Activated naive CD4-positive, alpha-beta T cell treated with anti-CD3 and anti-CD28 coated beads, Interleukin-2, amount 50 U/mL, for 72 hours (primary cell): ENCODE measurements around the gene EMC8. TPM values are rescaled to one million over a fixed set of nuclear protein-coding genes. Genes with fewer than 3 reads are reported as not detected.

ENCODE experiments used
- ATAC-seq, 2 donors: fragments of 150-1000 bp; cut with Tn5 transposase; 2 replicates each; pipeline ENCODE4 v1.10.0; 2021; ENCODE audit warnings: mild to moderate bottlenecking in 2 of 2, moderate library complexity in 2 of 2
- DNase-seq, 2 donors: peaks; one replicate each; pipeline ENCODE4 v3.0.0; 2021 to 2022; ENCODE audit warnings: low spot score in 2 of 2
- H3K27ac Mint-ChIP-seq, 2 donors: one replicate each; pipeline ENCODE4 v1.8.0; 2022; ENCODE audit warnings: mild to moderate bottlenecking in 2 of 2, mixed read lengths in 2 of 2
- H3K36me3 Mint-ChIP-seq, 2 donors: one replicate each; pipeline ENCODE4 v1.8.0; 2022; ENCODE audit warnings: mixed read lengths in 2 of 2
- H3K9me3 Mint-ChIP-seq, 2 donors: one replicate each; pipeline ENCODE4 v1.8.0; 2022; ENCODE audit warnings: mixed read lengths in 2 of 2
- total RNA-seq, 2 donors: library from RNA; stranded (reverse); gene quantifications; one replicate each; pipeline ENCODE4 v1.2.3, GENCODE V29; 2022

EMC8 gene
- total RNA-seq, 2 donors from 2014 or later = 31.0 to 38.6 TPM

DNA sequence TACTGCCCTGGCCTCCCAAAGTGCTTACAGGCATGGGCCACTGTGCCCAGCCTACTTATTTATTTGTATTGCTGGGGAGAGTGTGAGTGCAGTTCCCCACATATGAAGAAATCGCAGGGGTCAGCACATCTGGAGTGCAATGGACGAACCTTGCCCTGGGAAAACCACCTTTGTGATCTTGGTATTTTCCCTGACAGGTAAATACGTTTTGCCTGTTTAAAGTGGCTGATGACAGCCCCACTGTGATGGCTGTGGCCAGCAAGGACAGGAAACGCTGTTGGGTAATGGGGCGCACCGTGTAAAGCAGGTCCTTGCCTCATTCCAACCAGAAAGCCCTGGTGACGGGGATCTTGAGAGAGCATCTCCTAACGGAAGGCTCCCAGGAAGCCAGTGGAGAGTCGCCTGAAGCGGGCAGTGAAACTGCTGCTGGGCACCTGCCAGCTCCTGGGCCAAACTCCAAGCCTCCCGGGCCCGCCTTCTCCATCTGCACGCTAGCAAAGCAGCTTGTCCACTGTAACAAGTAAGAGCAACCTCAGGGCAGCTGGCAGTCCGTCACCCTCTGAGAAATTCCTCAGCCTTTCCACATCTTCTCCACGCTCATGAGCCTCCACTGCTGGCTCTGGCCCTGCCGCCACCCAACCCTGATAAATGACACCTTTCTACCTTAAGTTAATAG, 17.5 kb downstream of the EMC8 start:
- Mint-ChIP-seq H3K36me3 (peaks cover 0 to 8% of the 10 kb centered on the region in 2 donors), H3K27ac (peak overlapping the region; percentile 1 to 7), H3K9me3 (no peaks in the 10 kb centered on the region)
- DNase-seq = no peak
- no peak for ATAC-seq

DNA sequence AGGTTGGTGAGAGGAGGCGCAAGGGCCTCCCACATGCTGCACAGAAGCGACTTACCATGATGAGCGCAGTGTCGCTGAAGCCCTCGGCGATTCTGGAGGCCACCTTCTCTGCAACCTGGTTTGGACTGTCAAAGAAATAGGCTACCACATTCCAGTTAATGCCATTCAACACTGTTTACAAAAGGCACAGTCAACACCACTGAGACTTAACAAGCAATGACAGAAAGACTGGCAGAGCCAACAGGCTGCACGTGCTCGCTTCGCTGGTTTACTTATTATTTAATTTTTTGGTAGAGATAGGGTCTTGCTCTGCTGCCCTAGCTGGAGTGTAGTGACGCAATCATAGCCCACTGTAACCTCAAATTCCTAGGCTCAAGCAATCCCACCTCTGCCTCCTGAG, 18.2 kb downstream of the EMC8 start:
- ATAC-seq (no peak), DNase-seq (no peak)
- Mint-ChIP-seq H3K27ac (no peak overlapping the region), H3K9me3 (no peaks in the 10 kb centered on the region), H3K36me3 (peaks cover 0 to 8% of the 10 kb centered on the region in 2 donors)

DNA sequence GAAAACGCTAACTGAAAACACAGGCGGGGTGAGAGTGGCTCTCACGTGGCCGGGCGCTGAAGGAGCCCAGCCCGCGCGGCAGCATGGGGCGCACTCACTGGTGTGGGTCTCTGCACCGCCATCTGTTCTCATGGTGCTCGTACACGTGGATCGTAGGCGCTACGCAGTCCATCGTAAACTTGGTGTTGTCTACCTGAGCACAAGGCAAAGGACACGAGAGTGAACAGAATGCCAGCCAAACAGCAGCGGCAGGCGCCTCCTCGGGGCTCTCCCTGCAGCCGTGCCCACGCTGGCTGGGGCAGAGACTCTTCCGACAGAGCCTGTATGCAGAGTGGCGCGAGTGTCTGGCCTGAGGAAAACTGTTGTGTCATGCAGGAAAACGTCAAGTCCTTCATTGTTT, 19.1 kb downstream of the EMC8 start:
- DNase-seq = no peak
- Mint-ChIP-seq H3K27ac (peak overlapping the region in 1 of 2 donors; percentile 58), H3K9me3 (no peaks in the 10 kb centered on the region), H3K36me3 (peaks cover 0 to 8% of the 10 kb centered on the region in 2 donors)
- no peak for ATAC-seq

DNA sequence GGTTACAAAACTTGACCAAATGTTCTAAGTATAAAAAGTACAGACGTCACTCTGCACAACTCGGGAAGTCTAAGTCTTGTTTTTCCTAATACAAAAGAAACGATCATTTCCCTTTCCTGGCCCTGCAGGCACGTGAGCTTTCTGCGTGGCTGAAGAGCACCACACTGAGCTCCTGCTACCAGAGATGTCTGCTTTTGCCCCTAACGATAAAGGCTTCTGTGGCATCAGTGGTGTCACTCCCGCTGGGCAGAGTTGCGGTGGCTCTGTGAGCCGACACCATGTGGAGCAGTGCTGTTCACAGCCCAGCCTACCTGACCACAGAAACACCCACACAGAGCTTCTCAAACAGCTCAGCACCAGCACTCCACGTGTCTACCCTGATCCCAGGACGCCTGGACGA, 20.5 kb downstream of the EMC8 start:
- no peak for DNase-seq
- peak overlapping the region in 1 of 2 donors; percentile 65 for H3K27ac Mint-ChIP-seq

DNA sequence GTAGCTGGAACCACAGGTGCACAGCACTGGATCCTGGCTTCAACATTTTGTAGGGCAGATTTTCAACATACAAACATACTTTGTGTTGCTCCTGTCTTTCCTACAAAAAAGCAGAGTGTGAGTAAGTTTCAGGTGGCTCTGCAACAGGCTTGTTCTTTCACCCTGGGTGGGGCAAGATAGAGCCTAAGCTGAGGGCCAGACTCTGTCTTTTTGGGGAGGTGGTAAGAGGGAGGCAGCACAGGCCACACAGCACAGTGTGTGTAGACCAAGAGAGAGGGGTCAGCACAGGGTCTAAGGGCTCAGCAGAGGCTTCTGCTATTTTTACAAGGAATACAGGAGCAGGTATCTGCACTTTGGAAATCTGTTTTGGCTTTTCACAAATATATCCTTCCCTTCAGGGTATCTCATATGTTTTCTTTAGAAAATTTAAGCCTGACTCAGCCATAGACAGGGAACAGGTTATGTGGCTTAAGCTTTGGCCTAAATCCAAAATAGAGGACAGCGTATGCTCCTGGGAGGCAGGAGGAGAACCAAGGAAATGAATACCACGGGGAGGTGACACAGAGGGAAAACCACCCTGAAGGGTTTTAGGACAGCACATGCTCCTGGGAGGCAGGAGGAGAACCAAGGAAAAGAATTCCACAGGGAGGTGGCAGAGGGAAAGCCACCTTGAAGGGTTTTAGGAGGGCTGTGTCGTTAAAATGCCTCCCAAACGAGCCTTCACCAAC, 21.6 kb downstream of the EMC8 start:
- Mint-ChIP-seq H3K36me3 (peaks cover 0 to 8% of the 10 kb centered on the region in 2 donors), H3K27ac (peak overlapping the region; percentile 30 to 36)
- ATAC-seq = no peak

More for the DNA sequence above, 20.5 kb downstream of the EMC8 start:
- no peaks in the 10 kb centered on the region for H3K9me3 Mint-ChIP-seq
- ATAC-seq = peak; percentile 53 to 67
- H3K36me3 Mint-ChIP-seq = peaks cover 0 to 8% of the 10 kb centered on the region in 2 donors

DNA sequence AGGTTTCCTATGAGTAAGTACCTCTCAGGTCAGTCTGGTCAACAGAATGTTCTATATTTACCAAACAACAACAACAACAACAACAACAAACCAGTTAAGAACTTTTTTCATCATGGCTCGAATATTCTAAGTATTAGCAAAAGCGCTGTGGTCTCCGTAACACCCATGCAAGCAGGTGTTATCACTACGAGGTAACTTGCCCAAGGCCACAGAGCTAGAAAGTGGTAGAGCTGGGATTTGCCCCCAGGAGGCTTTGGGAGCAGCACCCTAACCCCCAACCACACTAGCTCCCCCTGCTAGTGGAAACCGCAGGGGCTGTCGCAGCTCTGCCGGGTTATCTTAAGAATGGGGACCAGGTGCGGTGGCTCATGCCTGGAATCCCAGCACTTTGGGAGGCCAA, 24.5 kb downstream of the EMC8 start:
- H3K9me3 Mint-ChIP-seq = no peaks in the 10 kb centered on the region
- no peak for DNase-seq
- peaks cover 0 to 4% of the 10 kb centered on the region in 2 donors for H3K36me3 Mint-ChIP-seq
- no peak for ATAC-seq
- H3K27ac Mint-ChIP-seq = no peak overlapping the region

More for the DNA sequence above, 21.6 kb downstream of the EMC8 start:
- no peak for DNase-seq
- H3K9me3 Mint-ChIP-seq = no peaks in the 10 kb centered on the region

DNA sequence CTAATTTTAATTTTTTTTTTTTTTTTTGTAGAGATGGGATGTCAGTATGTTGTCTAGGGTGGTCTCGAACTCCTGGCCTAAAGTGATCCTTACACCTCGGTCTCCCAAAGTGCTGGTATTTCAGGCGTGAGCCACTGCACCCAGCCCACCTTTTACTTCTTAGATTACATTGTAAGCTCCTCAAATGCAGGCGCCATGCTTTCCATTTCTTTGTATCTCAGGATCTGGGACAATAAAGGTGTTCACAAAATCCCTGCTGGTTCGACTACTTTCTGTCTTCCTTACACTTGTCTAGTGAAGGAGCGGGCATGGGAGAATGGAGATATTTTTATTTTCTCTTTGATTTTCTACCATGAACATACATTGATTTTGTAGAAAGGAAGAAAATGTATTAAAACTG, 25.2 kb downstream of the EMC8 start:
- Mint-ChIP-seq H3K27ac (no peak overlapping the region), H3K36me3 (no peaks in the 10 kb centered on the region), H3K9me3 (no peaks in the 10 kb centered on the region)
- DNase-seq (no peak), ATAC-seq (no peak)

DNA sequence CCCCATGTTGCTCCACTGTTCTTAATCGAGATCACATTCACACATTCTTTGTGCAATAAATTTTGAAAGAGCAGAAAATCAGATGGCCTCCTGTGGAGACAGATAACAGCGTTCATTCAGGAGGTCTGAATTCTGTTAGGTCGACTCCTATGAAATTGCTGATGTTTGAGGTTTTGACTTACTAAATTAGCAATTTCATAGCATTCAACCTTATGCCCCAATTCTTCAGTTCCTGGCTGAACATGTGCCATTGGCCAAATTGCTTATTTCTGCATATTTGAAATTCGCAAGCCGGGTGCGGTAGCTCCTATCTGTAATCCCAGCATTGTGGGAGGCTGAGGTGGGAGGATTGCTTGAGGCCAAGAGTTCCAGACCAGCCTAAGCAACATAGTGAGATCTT, 26.3 kb downstream of the EMC8 start:
- DNase-seq (no peak), ATAC-seq (no peak)
- Mint-ChIP-seq H3K27ac (no peak overlapping the region), H3K36me3 (no peaks in the 10 kb centered on the region), H3K9me3 (no peaks in the 10 kb centered on the region)

DNA sequence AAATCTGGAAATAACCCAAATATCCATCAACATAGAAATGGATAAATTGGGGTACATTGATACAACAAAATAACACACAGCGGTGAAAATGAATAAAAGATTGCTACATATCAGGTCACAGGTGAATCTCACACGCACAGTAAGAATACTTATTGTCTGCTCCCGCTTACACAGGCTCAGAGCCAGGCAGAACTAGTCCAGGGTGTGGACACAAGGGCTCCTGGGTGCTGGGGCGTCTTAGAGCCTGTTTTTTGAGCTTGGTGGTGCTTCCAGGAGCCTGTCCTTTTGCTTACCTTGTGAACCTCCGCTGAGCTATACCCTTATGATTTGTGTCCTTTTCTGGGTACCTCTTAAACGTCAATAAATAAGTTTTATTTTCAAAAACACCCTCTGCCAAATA, 28.6 kb downstream of the EMC8 start:
- DNase-seq (no peak), ATAC-seq (no peak)
- Mint-ChIP-seq H3K36me3 (no peaks in the 10 kb centered on the region), H3K9me3 (no peaks in the 10 kb centered on the region), H3K27ac (no peak overlapping the region)

DNA sequence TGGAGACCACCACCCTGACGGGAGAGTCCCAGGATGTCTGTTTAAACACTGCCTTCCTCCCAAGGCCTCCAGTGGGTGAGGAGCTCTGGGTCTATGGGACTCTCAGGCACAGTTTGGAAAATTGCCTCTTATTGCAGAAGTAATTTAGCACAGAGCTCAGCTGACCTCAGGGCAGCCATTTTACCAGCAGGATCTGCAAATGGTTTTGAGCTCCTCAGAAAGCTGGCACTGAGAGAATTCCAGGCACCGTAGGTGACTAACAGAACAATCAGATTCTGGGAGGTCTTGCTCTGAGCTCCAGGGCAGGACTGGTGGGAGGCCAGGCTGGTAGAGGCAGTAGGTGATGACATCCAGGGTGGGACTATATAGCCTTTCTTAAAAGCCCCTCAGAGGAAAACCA, 31.1 kb downstream of the EMC8 start:
- DNase-seq (no peak), ATAC-seq (no peak)
- no peak overlapping the region for H3K27ac Mint-ChIP-seq
- no peaks in the 10 kb centered on the region for H3K36me3 Mint-ChIP-seq
- H3K9me3 Mint-ChIP-seq = no peaks in the 10 kb centered on the region

DNA sequence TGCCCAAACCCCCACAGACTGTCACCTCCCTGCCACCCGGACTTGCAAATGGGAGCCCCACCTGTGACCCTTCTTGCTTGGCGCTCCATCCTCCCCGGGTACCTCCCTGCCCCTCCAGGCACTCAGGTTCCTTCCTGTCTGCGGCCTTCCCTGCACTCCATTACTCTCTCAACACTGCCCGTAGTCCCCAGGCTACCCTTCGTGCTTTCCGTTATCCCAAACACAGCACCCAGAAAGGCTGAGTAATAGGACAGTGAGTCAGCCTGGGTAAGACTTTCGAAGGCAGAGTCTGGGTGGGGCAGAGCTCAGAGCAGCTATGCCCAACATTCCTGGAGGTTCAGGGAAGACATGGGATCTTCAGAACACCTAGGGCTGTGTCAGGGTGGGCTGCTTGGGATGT, 31.8 kb downstream of the EMC8 start:
- no peak for ATAC-seq
- H3K27ac Mint-ChIP-seq = peak overlapping the region in 1 of 2 donors; percentile 82
- no peaks in the 10 kb centered on the region for H3K9me3 Mint-ChIP-seq
- H3K36me3 Mint-ChIP-seq = no peaks in the 10 kb centered on the region
- no peak for DNase-seq

DNA sequence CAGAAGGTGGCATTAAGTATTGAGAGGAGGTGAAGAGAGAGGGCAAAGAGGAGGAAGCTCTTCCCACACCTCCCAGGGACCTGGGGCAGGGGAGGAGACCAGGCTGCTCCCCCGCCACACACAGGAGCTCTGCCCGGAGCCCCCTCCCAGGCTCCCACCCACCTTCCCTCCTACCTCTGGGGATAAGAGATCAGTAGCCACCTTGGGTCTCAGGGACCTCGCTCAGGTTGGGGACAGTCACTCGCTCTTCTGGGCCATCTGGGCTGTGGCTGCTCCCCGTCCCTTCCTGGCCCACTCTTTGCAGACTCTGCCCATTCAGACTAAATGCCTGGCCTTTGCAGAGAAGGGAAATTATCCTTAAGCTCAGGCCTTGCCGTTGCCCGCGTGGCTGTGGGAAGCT, 33.6 kb downstream of the EMC8 start:
- DNase-seq (no peak), ATAC-seq (no peak)

DNA sequence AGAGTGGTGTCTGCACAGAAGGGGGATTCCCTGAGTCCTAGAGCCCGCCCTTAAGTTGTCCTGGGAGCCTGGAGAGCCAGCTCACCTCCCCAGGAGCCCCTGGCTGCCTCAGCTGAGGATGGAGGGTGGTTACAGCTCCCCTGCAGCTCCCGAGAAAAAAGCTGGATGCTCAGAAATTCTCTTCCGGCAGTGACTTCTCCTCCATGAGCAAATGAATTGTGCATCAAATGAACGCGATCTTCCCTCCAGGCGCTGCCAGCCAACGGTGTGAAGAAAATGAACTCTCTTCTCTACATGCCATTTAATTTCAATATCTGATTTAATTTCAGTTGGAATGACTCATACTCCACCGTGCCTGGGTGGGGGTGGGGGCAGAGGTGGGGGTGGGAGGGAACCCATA, 34.1 kb downstream of the EMC8 start:
- no peak for ATAC-seq
- no peak overlapping the region for H3K27ac Mint-ChIP-seq
- no peaks in the 10 kb centered on the region for H3K36me3 Mint-ChIP-seq
- no peaks in the 10 kb centered on the region for H3K9me3 Mint-ChIP-seq
- DNase-seq = no peak

More for the DNA sequence above, 33.6 kb downstream of the EMC8 start:
- peak overlapping the region in 1 of 2 donors; percentile 44 for H3K27ac Mint-ChIP-seq
- no peaks in the 10 kb centered on the region for H3K36me3 Mint-ChIP-seq
- H3K9me3 Mint-ChIP-seq = no peaks in the 10 kb centered on the region

DNA sequence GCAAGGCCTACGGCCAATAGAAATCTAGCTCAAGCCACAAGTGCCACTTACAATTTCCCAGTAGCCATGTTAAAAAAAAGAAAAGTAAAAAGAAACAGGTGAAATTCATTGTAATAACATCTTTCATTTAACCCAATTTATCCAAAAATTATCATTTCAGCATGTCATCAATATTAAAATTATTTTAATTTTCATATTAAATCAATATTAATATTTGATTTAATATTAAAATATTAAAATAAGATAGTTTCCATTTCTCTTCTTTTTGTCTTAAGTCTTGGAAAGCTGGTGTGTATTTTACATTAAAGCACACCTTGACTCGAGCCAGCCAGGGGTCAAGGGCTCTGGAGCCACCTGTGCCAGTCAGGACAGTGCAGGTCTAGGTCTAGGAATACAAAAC, 35.7 kb downstream of the EMC8 start:
- H3K27ac Mint-ChIP-seq = no peak overlapping the region

DNA sequence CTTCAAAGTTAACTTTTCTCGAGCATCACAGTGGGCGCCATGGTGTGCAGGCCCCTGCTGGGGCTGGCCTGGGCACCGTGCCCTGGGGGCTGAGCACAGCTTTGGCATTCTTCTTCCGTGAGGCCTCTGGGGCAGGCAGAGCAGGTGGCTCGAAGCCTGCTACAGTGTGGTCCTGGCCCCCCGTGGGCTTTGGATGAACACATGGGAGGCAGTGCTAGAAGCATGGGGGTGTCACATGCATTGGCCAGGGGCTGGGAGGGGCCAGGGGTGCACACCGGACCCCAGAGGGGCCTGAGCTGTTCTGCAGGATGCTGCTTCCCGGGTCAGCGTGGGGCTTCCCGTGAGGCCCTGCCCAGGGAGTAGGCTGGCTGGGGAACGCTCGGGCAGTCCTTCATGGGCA, 36.4 kb downstream of the EMC8 start:
- H3K36me3 Mint-ChIP-seq = no peaks in the 10 kb centered on the region
- DNase-seq (no peak), ATAC-seq (no peak)
- no peaks in the 10 kb centered on the region for H3K9me3 Mint-ChIP-seq
- no peak overlapping the region for H3K27ac Mint-ChIP-seq

More for the DNA sequence above, 35.7 kb downstream of the EMC8 start:
- Mint-ChIP-seq H3K9me3 (no peaks in the 10 kb centered on the region), H3K36me3 (no peaks in the 10 kb centered on the region)
- ATAC-seq (no peak), DNase-seq (no peak)

DNA sequence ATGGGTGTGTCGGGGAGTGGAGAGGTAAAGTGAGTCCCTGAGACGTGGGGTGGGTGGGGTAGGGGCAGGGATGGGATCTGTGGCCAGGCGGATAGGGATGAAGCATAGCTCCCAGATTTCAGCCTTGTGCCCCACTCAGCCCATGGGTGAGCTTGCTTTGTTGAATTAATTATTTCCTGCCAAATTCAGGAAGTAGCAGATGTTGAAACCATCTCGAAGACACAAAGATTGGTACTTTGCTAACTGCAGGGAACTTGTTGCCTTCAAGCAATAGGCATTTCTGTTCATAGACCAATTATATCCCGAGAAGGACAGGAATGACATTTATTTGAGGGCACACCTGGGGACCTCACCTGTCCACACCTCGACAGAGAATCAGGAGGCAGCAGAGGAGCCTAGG, 37.5 kb downstream of the EMC8 start:
- ATAC-seq = no peak
- no peak for DNase-seq
- Mint-ChIP-seq H3K36me3 (no peaks in the 10 kb centered on the region), H3K27ac (no peak overlapping the region), H3K9me3 (no peaks in the 10 kb centered on the region)

DNA sequence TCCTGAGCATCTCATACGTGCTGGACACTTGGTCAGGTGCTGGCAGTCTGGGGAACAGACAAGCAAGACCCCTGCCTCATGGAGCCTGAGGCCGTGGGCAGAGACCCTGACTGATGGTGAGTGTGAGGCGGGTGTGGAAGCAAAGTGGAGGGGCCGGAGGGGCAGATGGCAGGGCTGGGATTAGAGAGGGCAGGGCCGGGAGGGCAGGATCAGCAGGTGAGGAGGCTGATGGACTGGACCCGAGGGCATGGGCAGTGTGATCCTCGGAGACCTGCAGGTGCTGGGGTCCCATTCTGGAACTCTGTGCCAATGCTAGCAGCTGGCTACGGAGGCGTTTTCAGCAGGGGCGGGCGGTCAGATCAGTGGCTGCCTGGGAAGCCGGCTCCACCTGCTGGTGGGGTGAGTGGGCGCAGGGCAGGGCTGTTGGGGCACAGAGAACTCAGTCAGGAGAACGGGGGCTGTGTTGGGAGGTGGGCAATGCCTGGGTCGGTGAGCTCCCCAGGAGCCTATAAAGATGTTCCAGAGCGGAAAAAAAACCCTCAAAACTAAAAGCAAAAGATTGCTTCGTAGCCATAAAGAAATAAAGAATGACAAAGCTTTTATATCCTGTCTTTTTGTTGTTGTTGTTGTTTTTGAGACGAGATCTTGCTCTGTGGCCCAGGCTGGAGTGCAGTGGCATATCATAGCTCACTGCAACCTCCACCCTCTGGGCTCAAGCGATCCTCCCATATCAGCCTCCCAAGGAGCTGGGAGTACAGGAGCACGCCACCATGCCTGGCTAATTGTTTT, 39.5 kb downstream of the EMC8 start:
- ATAC-seq = no peak
- Mint-ChIP-seq H3K36me3 (no peaks in the 10 kb centered on the region), H3K27ac (no peak overlapping the region), H3K9me3 (no peaks in the 10 kb centered on the region)
- peak in 1 of 2 donors; percentile 47 for DNase-seq
